ENCODE results near the gene AP1M2. TPM values are rescaled to one million over a fixed set of nuclear protein-coding genes. Genes with fewer than 3 reads are reported as not detected.
A peak's percentile ranks its signal among the peaks of the same experiment; 100 is the strongest.
"Not testable (repeated sequence)": the region's sequence is repeated elsewhere in the genome, so short reads cannot be mapped to it uniquely, and the experiment has no call there.

AP1M2 gene
- total RNA-seq, 1 donor from 2014 or later = 3.6 TPM

GRCh38 chr19:10574462-10574861 lies 12.7 kb downstream of the AP1M2 start:
- Histone ChIP-seq H3K4me3 (no peak overlapping the region), H3K27me3 (no peaks in the 10 kb centered on the region), H3K4me2 (no peak overlapping the region), H3K79me2 (ENCODE audit: low read depth) (no peaks in the 10 kb centered on the region), H4K20me1 (ENCODE audit: low read depth) (no peaks in the 10 kb centered on the region), H3K9me3 (ENCODE audit: low read depth) (no peaks in the 10 kb centered on the region), H3K27ac (no peak overlapping the region), H3K4me1 (no peaks in the 10 kb centered on the region), H2AFZ (replicated peaks) (no peak overlapping the region), H3K36me3 (no peaks in the 10 kb centered on the region), H3K9ac (no peak overlapping the region), H3F3A (ENCODE audit: low read depth) (peaks cover 19% of the 10 kb centered on the region)
- DNase-seq (ENCODE audit: low spot score) = no peak
- H3K27me3 Mint-ChIP-seq (ENCODE audit: insufficient read depth, low read depth) = peaks cover 5% of the 10 kb centered on the region
- TF ChIP-seq EZH2 (IDR thresholded peaks at IDR 0.05) (no peak), EZH2phosphoT487 (IDR thresholded peaks at IDR 0.05) (no peak), CTCF (IDR thresholded peaks at IDR 0.05) (no peak)
- no peak overlapping the region for H3K27ac Mint-ChIP-seq
- no peak overlapping the region for H3K4me3 Mint-ChIP-seq
- H3K4me1 Mint-ChIP-seq = peaks cover 20% of the 10 kb centered on the region
- no peaks in the 10 kb centered on the region for H3K36me3 Mint-ChIP-seq
- H3K9me3 Mint-ChIP-seq = no peaks in the 10 kb centered on the region

- not testable (repeated sequence) for H3K9me3 ChIP-seq (ENCODE audit: low read depth); H3K27ac Mint-ChIP-seq; H4K20me1 ChIP-seq (ENCODE audit: low read depth); H3K4me2 ChIP-seq; H3K79me2 ChIP-seq (ENCODE audit: low read depth); H3K27ac ChIP-seq; H3K27me3 Mint-ChIP-seq (ENCODE audit: insufficient read depth, low read depth); H3K36me3 Mint-ChIP-seq; H3K4me3 Mint-ChIP-seq; H3K4me3 ChIP-seq; H3K9ac ChIP-seq; H3K27me3 ChIP-seq; H3K9me3 Mint-ChIP-seq; H2AFZ ChIP-seq (replicated peaks); H3K4me1 ChIP-seq; H3K36me3 ChIP-seq; DNase-seq (ENCODE audit: low spot score)
- H3F3A ChIP-seq (ENCODE audit: low read depth) = peaks cover 24% of the 10 kb centered on the region
- peaks cover 25% of the 10 kb centered on the region for H3K4me1 Mint-ChIP-seq
These were observed 13.3 kb downstream of the AP1M2 start for GRCh38 chr19:10573793-10574192.

GRCh38 chr19:10568826-10569651 lies 18.1 kb downstream of the AP1M2 start, which contains the start of gene CDKN2D:
Gene CDKN2D (minus strand): TSS chr19:10568979. CDS start chr19:10568653, 326 bp downstream.
- peak within 1 kb of the TSS; percentile 87 for H3K27ac ChIP-seq
- H3K9me3 ChIP-seq (ENCODE audit: low read depth) = no peaks in the 10 kb centered on the region
- H3K9me3 Mint-ChIP-seq = no peaks in the 10 kb centered on the region
- peaks cover 49% of the 10 kb centered on the region for H3K4me1 Mint-ChIP-seq
- peaks cover 60% of the 10 kb centered on the region for H3F3A ChIP-seq (ENCODE audit: low read depth)
- H3K79me2 ChIP-seq (ENCODE audit: low read depth) = peaks cover 15% of the 10 kb centered on the region
- H3K4me3 Mint-ChIP-seq = peak within 1 kb of the TSS; percentile 97
- H4K20me1 ChIP-seq (ENCODE audit: low read depth) = peaks cover 11% of the 10 kb centered on the region
- peak within 1 kb of the TSS; percentile 58 for H3K4me3 ChIP-seq
- H3K4me2 ChIP-seq = peak within 1 kb of the TSS; percentile 92
- H3K9ac ChIP-seq = no peak within 1 kb of the TSS
- DNase-seq (ENCODE audit: low spot score) = peak; percentile 100
- TF ChIP-seq EZH2 (IDR thresholded peaks at IDR 0.05) (no peak), CTCF (IDR thresholded peaks at IDR 0.05) (peak; percentile 22)
- peaks cover 23% of the 10 kb centered on the region for H3K27me3 ChIP-seq
- peaks cover 12% of the 10 kb centered on the region for H3K4me1 ChIP-seq
- H3K36me3 Mint-ChIP-seq = no peaks in the 10 kb centered on the region
- H3K36me3 ChIP-seq = no peaks in the 10 kb centered on the region
- peak within 1 kb of the TSS; percentile 97 for H3K27ac Mint-ChIP-seq
- peaks cover 3% of the 10 kb centered on the region for H3K27me3 Mint-ChIP-seq (ENCODE audit: insufficient read depth, low read depth)
- H2AFZ ChIP-seq (replicated peaks) = peak within 1 kb of the TSS; percentile 79
